Spleen (tissue), 11 donors: Measurements from ENCODE around the gene LRRC23. TPM values are rescaled to one million over a fixed set of nuclear protein-coding genes. Genes with fewer than 3 reads are reported as not detected.
"Not testable (repeated sequence)": the region's sequence is repeated elsewhere in the genome, so short reads cannot be mapped to it uniquely, and the experiment has no call there.

ENCODE experiments used
- DNase-seq: peaks from one replicate; pipeline ENCODE4 v3.0.0-alpha.2; 2020
- H3K27ac ChIP-seq, 8 donors: fragments of 200-600 bp; sonication (generic) in 7 of 8; 1 replicate in 4 of 8; 2 replicates in 4 of 8; pipeline versions ENCODE4 v1.5.0 to v1.8.0; 2016 to 2021; ENCODE audit warnings: inconsistent platforms in 4 of 8, mild to moderate bottlenecking in 4 of 8, moderate library complexity in 1 of 8
- H3K27me3 ChIP-seq, 7 donors: fragments of 200-600 bp; sonication (generic) in 6 of 7; replicated peaks in 1 of 7; 1 replicate in 4 of 7; 2 replicates in 3 of 7; pipeline versions ENCODE4 v1.5.0 to v1.8.0; 2016 to 2021; ENCODE audit warnings: inconsistent platforms in 3 of 7, mild to moderate bottlenecking in 1 of 7
- H3K36me3 ChIP-seq, 6 donors: fragments of 200-600 bp; sonication (generic) in 5 of 6; 1 replicate in 4 of 6; 2 replicates in 2 of 6; pipeline versions ENCODE4 v1.5.0 to v1.8.0; 2016 to 2021; ENCODE audit warnings: inconsistent platforms in 2 of 6
- H3K4me1 ChIP-seq, 6 donors: fragments of 200-600 bp; sonication (generic) in 5 of 6; 1 replicate in 3 of 6; 2 replicates in 3 of 6; pipeline versions ENCODE4 v1.5.0 to v1.8.0; 2016 to 2021; ENCODE audit warnings: inconsistent platforms in 3 of 6
- H3K4me3 ChIP-seq, 8 donors: fragments of 200-600 bp; sonication (generic) in 7 of 8; 1 replicate in 4 of 8; 2 replicates in 4 of 8; pipeline versions ENCODE4 v1.5.0 to v1.8.0; 2016 to 2021; ENCODE audit warnings: inconsistent platforms in 4 of 8, mild to moderate bottlenecking in 4 of 8, moderate library complexity in 2 of 8
- H3K9me3 ChIP-seq, 8 donors: fragments of 200-600 bp; sonication (generic) in 7 of 8; 1 replicate in 4 of 8; 2 replicates in 4 of 8; pipeline versions ENCODE4 v1.5.0 to v1.8.0; 2016 to 2021; ENCODE audit warnings: inconsistent platforms in 4 of 8
- POLR2A ChIP-seq, 3 donors: fragments of 450-650 bp; IDR thresholded peaks; one replicate each; pipeline ENCODE4 v1.5.1; 2017; ENCODE audit warnings: antibody characterized with exemption in 3 of 3, mild to moderate bottlenecking in 1 of 3
- POLR2AphosphoS5 ChIP-seq, 3 donors: sonication (generic); formaldehyde crosslinking; IDR thresholded peaks; one replicate each; pipeline ENCODE4 v1.5.1; 2017; ENCODE audit warnings: antibody characterized with exemption in 3 of 3
- WGBS, 5 donors: extraction: QIAGEN DNeasy Blood & Tissue Kit in 3 of 5; methylation state at CpG; one replicate each; pipeline versions ENCODE4 v1.1.5 to v1.1.7; 2013 to 2018; 5-methylcytosine and 5-hydroxymethylcytosine counted together
- intact Hi-C: fragments of 100-400 bp; cut with DNase I; formaldehyde crosslinking; loops from one replicate; pipeline ENCODE4 v1.15.0; 2023; ENCODE audit warnings: low total_unique reads
- polyA plus RNA-seq, 3 donors: library from polyadenylated mRNA; stranded (reverse); fragments of 200-250 nt; gene quantifications; one replicate each; pipeline ENCODE4 v1.2.1, GENCODE V29; 2013
- total RNA-seq, 7 donors: library from RNA; depleted of rRNA in 3 of 7; stranded (reverse); fragments of >200 nt in 3 of 7; fragmentation: NEBNext Ultra II Directional in 4 of 7; extraction: Animal tissue kit (Norgen Biotek cat#: 25700) in 4 of 7; gene quantifications; one replicate each; pipeline versions ENCODE4 v1.1.0 to v1.2.1, GENCODE V29; 2016 to 2021
- TF ChIP-seq, protein P1 (sequence below), 11 experiments: fragments of 200-600 bp in 7 of 11; fragments of 450-650 bp in 4 of 11; sonication (generic) in 4 of 11; IDR thresholded peaks in 8 of 11; conservative IDR thresholded peaks in 3 of 11; 1 replicate in 7 of 11; 2 replicates in 4 of 11; pipeline versions ENCODE4 v1.4.0 to v1.8.0; 2016 to 2021; ENCODE audit warnings: antibody characterized with exemption in 11 of 11, inconsistent platforms in 4 of 11, mild to moderate bottlenecking in 1 of 11
- donor health status: healthy with polysubstance abuse.
- donor health status: DM: no; HTN: no; CAD: no; lungs with moderate emphysema.
- donor health status: DM: no; HTN: no; CAD: no.
- donor health status: Bipolar disorder and iron deficiency.
- donor health status: healthy.
- donor health status: DM: no; HTN: no; CAD: no.
- donor health status: DM: yes; HTN: yes; CAD: no.

Gene LRRC23
- total and polyA plus RNA-seq, 10 donors: 3.1 to 10.1 (median 6.4) TPM

DNA sequence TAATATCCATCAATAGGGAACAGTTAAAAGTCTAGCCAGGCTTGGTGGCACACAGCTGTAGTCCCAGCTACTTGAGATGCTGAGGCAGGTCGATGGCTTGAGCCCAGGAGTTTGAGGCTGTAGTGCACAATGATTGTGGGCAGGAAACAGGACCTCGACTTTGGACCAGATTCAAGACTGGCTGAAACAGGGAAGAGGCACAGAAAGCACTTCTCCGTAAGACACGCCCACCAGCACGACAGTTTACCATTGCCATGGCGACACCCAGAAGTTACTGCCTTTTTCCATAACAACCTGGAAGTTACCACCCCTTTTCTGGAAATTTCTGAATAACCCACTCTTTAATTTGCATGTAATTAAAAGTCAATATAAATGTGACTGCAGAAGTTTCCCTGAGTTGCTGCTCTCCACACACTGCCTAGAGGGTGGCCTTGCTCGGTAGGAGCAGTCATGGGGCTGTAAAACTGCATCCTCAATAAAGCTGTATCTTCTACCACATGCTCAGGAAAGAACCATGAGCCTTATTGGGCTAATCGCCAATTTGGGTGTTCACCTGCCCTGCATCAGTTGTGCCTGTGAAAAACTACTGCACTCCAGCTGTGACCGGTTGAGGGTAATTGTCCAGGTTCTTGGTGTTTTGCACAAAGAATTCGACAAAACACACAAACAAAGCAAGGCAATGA, 4.6 kb upstream of the LRRC23 start:
- H3K4me3 ChIP-seq: no peak overlapping the region
- H3K4me1 ChIP-seq: peaks cover 6 to 32% (median 18%) of the 10 kb centered on the region in 6 donors
- peak in 1 of 3 donors; percentile 40 for TF ChIP-seq POLR2AphosphoS5 (IDR thresholded peaks at IDR 0.05)
- TF ChIP-seq, protein P1, sequence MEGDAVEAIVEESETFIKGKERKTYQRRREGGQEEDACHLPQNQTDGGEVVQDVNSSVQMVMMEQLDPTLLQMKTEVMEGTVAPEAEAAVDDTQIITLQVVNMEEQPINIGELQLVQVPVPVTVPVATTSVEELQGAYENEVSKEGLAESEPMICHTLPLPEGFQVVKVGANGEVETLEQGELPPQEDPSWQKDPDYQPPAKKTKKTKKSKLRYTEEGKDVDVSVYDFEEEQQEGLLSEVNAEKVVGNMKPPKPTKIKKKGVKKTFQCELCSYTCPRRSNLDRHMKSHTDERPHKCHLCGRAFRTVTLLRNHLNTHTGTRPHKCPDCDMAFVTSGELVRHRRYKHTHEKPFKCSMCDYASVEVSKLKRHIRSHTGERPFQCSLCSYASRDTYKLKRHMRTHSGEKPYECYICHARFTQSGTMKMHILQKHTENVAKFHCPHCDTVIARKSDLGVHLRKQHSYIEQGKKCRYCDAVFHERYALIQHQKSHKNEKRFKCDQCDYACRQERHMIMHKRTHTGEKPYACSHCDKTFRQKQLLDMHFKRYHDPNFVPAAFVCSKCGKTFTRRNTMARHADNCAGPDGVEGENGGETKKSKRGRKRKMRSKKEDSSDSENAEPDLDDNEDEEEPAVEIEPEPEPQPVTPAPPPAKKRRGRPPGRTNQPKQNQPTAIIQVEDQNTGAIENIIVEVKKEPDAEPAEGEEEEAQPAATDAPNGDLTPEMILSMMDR (IDR thresholded peaks at IDR 0.05 in 8 of 11, conservative IDR thresholded peaks at IDR 0.05 in 3 of 11): no peak
- no peak for DNase-seq
- H3K27ac ChIP-seq: peak overlapping the region in 4 of 8 donors; percentile 27 to 51 (median 36)
- H3K36me3 ChIP-seq: no peaks in the 10 kb centered on the region
- no peaks in the 10 kb centered on the region for H3K27me3 ChIP-seq
- intact Hi-C loops: no loop called here
- 34 to 44% (median 38%) methylated on average over 10 of the region's 10 CpGs for WGBS, 5 donors
- H3K9me3 ChIP-seq: no peaks in the 10 kb centered on the region

DNA sequence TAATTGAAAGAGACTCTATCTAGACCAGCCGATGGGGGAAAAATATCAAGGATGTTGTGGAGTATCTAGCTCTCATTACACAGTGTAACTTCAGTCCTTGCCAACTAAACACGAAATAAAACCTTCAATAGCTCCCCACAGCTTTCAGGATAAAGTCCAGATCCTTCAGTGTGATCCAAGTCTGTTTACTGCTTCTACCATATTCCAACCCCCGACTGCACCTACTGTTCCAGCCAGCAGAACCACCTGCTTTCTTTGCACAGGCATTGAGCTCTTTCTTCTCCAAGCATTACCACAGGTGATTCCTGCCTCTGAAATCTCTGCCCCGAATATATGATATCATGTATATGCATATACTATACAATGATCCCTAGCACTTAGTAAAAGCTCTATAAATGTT, 2.2 kb upstream of the LRRC23 start:
- intact Hi-C loops: no loop called here
- 84 to 94% (median 91%) methylated on average over 4 of the region's 4 CpGs for WGBS, 5 donors

DNA sequence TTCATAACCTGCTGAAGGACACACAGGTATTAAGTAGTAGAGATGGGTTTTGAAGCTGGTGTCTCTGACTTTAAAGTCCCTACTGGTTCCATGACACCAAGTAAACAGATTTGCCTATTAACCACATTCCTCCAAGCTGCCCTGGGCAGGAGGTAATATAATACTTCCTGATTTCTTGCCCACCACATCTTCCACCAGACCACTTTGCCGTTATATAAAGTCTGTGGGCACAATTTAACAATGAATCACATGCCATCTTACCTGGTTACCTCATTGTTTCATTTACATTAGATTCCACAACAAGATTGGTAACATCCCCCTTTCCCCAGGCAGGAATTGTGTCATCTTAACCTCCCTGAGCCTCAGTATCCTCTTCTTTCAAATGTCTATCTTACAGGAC, 900 bp upstream of the LRRC23 start:
- Histone ChIP-seq H3K9me3 (no peaks in the 10 kb centered on the region), H3K4me3 (peak overlapping the region in 1 of 8 donors; percentile 84), H3K4me1 (peaks cover 10 to 41% (median 23%) of the 10 kb centered on the region in 6 donors), H3K27ac (peak overlapping the region in 3 of 8 donors; percentile 85 to 90 (median 85)), H3K27me3 (no peaks in the 10 kb centered on the region), H3K36me3 (peaks cover 0 to 18% (median 0%) of the 10 kb centered on the region in 6 donors)
- no peak for DNase-seq
- intact Hi-C loops: no loop called here
- WGBS, 5 donors: 33 to 68% (median 46%) methylated on average over 1 of the region's 1 CpG
- TF ChIP-seq, protein P1 (IDR thresholded peaks at IDR 0.05 in 8 of 11, conservative IDR thresholded peaks at IDR 0.05 in 3 of 11): no peak
- TF ChIP-seq POLR2AphosphoS5 (IDR thresholded peaks at IDR 0.05): no peak
- TF ChIP-seq POLR2A (IDR thresholded peaks at IDR 0.05): no peak

More for the DNA sequence above, 2.2 kb upstream of the LRRC23 start:
- Histone ChIP-seq H3K4me3 (no peak overlapping the region), H3K36me3 (peaks cover 0 to 12% (median 0%) of the 10 kb centered on the region in 6 donors), H3K27me3 (no peaks in the 10 kb centered on the region), H3K4me1 (peaks cover 10 to 41% (median 23%) of the 10 kb centered on the region in 6 donors), H3K9me3 (no peaks in the 10 kb centered on the region), H3K27ac (no peak overlapping the region)
- DNase-seq: no peak
- no peak for TF ChIP-seq POLR2AphosphoS5 (IDR thresholded peaks at IDR 0.05)
- TF ChIP-seq, protein P1 (IDR thresholded peaks at IDR 0.05 in 8 of 11, conservative IDR thresholded peaks at IDR 0.05 in 3 of 11): no peak
- no peak for TF ChIP-seq POLR2A (IDR thresholded peaks at IDR 0.05)

DNA sequence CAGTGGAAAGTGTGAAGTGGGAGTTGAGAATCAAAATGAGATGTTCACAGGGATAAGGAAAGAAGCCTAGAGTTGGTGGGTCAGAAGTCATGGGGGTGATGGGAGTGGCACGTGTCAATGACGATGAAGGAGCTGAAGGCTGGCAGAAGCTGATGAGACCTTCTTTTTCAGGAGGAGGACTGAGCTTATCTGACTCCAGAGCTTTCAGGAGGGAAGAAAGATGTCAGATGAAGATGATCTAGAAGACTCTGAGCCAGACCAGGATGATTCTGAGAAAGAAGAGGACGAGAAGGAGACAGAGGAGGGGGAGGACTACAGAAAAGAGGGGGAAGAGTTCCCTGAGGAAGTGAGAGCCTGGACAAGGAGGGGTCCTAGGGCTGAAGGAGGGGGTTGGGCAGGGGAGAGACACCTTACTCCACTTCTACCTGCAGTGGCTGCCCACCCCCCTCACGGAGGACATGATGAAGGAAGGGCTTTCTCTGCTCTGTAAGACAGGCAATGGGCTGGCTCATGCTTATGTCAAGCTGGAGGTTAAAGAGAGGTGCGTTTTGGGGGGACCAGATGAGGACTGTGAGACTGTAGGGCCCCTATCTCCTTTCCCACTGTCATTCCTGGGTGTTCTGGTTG, 905 bp downstream of the LRRC23 start:
- DNase-seq: peak; percentile 55
- H3K4me1 ChIP-seq: peaks cover 10 to 27% (median 16%) of the 10 kb centered on the region in 6 donors
- 71 to 82% (median 74%) methylated on average over 5 of the region's 5 CpGs for WGBS, 5 donors
- intact Hi-C loops: no loop called here
- H3K27me3 ChIP-seq: no peaks in the 10 kb centered on the region
- H3K36me3 ChIP-seq: peaks cover 0 to 18% (median 0%) of the 10 kb centered on the region in 6 donors
- TF ChIP-seq, protein P1 (IDR thresholded peaks at IDR 0.05 in 8 of 11, conservative IDR thresholded peaks at IDR 0.05 in 3 of 11): no peak
- peak overlapping the region in 4 of 8 donors; percentile 80 to 90 (median 86) for H3K27ac ChIP-seq
- H3K9me3 ChIP-seq: no peaks in the 10 kb centered on the region
- H3K4me3 ChIP-seq: peak overlapping the region in 5 of 8 donors; percentile 59 to 84 (median 68)

DNA sequence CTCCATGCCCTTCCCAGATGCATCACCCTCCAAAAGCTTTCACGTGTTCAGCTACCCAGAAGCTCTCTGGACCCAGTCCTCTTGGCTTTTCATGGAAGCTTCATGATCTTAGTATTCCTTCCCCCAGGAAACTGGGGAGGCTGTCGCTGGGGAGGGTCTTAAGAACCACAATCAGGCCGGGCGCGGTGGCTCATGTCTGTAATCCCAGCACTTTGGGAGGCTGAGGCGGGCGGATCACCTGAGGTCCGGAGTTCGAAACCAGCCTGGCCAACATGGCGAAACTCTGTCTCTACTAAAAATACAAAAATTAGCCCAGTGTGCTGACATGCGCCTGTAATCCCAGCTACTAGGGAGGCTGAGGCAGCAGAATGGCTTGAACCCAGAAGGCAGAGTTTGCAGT, 3.5 kb downstream of the LRRC23 start:
- Histone ChIP-seq H3K36me3 (peaks cover 0 to 18% (median 0%) of the 10 kb centered on the region in 6 donors), H3K27me3 (peaks cover 0 to 11% (median 0%) of the 10 kb centered on the region in 7 donors), H3K4me1 (peaks cover 10 to 27% (median 16%) of the 10 kb centered on the region in 6 donors)
- peak; percentile 31 for DNase-seq
- H3K4me3 ChIP-seq, H3K27ac ChIP-seq, H3K9me3 ChIP-seq, intact Hi-C loops: not testable (repeated sequence)
- 95 to 99% (median 96%) methylated on average over 11 of the region's 11 CpGs for WGBS, 5 donors
